SK-N-SH (cell line): ENCODE measurements around the gene NCSTN. TPM values are rescaled to one million over a fixed set of nuclear protein-coding genes. Genes with fewer than 3 reads are reported as not detected.

ENCODE experiments used
- CTCF ChIA-PET: fragments of 300-600, 350-600 bp; formaldehyde crosslinking; extraction: SDS; loops from one replicate; lab custom pipeline; 2021; lab: Yijun Ruan, JAX
- POLR2A ChIA-PET: fragments of 350-600 bp; sonication (Branson Sonifier 250); formaldehyde crosslinking; extraction: SDS; loops from one replicate; lab custom pipeline; 2020; ENCODE audit warnings: antibody characterized with exemption, inconsistent platforms; lab: Yijun Ruan, JAX
- DNase-seq: peaks from one replicate; pipeline ENCODE4 v3.0.0; 2012
- H2AFZ ChIP-seq: fragments of 200-600 bp; sonication (generic); 2 replicates; pipeline ENCODE4 v1.8.1; 2016; ENCODE audit warnings: antibody characterized with exemption, mild to moderate bottlenecking, low read depth
- H3F3A ChIP-seq: fragments of 200-600 bp; sonication (generic); replicated peaks from 2 replicates; pipeline ENCODE3; 2016; ENCODE audit warnings: antibody characterized with exemption, mild to moderate bottlenecking; ENCODE audit not compliant: insufficient read depth
- H3K27ac ChIP-seq, 2 experiments: fragments of 200-500 bp in 1 of 2; fragments of 200-600 bp in 1 of 2; sonication (Bioruptor generic) in 1 of 2; sonication (generic), shearing (Covaris generic) in 1 of 2; 2 replicates each; pipeline versions ENCODE4 v1.5.1 to v1.6.1; 2014 to 2016; ENCODE audit warnings: low read depth in 2 of 2, inconsistent platforms in 1 of 2, low read length in 1 of 2, mild to moderate bottlenecking in 1 of 2, mixed read lengths in 1 of 2
- H3K27me3 ChIP-seq: fragments of 200-600 bp; sonication (generic), shearing (Covaris generic); 2 replicates; pipeline ENCODE4 v1.6.1; 2016; ENCODE audit warnings: mixed run types; ENCODE audit not compliant: insufficient read depth
- H3K36me3 ChIP-seq, 2 experiments: fragments of 200-500 bp in 1 of 2; fragments of 200-600 bp in 1 of 2; sonication (Bioruptor generic) in 1 of 2; sonication (generic) in 1 of 2; replicated peaks in 1 of 2; 2 replicates each; pipeline versions ENCODE3 to v1.5.1; 2014 to 2016; ENCODE audit warnings: low read length in 1 of 2, mild to moderate bottlenecking in 1 of 2; ENCODE audit not compliant: insufficient read depth in 2 of 2, control insufficient read depth in 1 of 2
- H3K4me1 ChIP-seq, 2 experiments: fragments of 200-500 bp in 1 of 2; fragments of 200-600 bp in 1 of 2; sonication (Bioruptor generic) in 1 of 2; sonication (generic), shearing (Covaris generic) in 1 of 2; 2 replicates each; pipeline versions ENCODE4 v1.5.1 to v1.6.1; 2014 to 2016; ENCODE audit warnings: low read depth in 1 of 2, low read length in 1 of 2, mixed run types in 1 of 2; ENCODE audit not compliant: insufficient read depth in 2 of 2, control insufficient read depth in 1 of 2
- H3K4me2 ChIP-seq: fragments of 200-600 bp; sonication (generic), shearing (Covaris generic); 2 replicates; pipeline ENCODE4 v1.6.1; 2017; ENCODE audit warnings: mixed run types
- H3K4me3 ChIP-seq, 2 experiments: fragments of 200-500 bp in 1 of 2; fragments of 200-600 bp in 1 of 2; sonication (Bioruptor generic) in 1 of 2; sonication (generic), shearing (Covaris generic) in 1 of 2; 2 replicates each; pipeline versions ENCODE4 v1.5.1 to v1.8.1; 2014 to 2016; ENCODE audit warnings: low read depth in 2 of 2, inconsistent platforms in 1 of 2, low read length in 1 of 2, mild to moderate bottlenecking in 1 of 2, mixed read lengths in 1 of 2, moderate library complexity in 1 of 2
- H3K79me2 ChIP-seq: fragments of 200-600 bp; sonication (generic); 2 replicates; pipeline ENCODE4 v1.8.1; 2017; ENCODE audit warnings: mild to moderate bottlenecking; ENCODE audit not compliant: insufficient read depth
- H3K9ac ChIP-seq: fragments of 200-600 bp; sonication (generic); 2 replicates; pipeline ENCODE4 v1.6.1; 2017; ENCODE audit warnings: mixed run types
- H3K9me2 ChIP-seq: fragments of 200-600 bp; sonication (generic); 2 replicates; pipeline ENCODE4 v1.6.1; 2017; ENCODE audit warnings: mixed run types
- H3K9me3 ChIP-seq: fragments of 200-600 bp; sonication (generic); 2 replicates; pipeline ENCODE4 v1.6.1; 2017; ENCODE audit warnings: mixed run types, mild to moderate bottlenecking, moderate library complexity
- H4K20me1 ChIP-seq: fragments of 200-600 bp; sonication (generic); 2 replicates; pipeline ENCODE4 v1.6.1; 2017; ENCODE audit warnings: mild to moderate bottlenecking, mixed run types; ENCODE audit not compliant: insufficient read depth
- FOXJ3 ChIP-seq: sonication (generic); formaldehyde crosslinking; IDR thresholded peaks from 2 replicates; pipeline ENCODE4 v1.5.1; 2020; ENCODE audit warnings: mild to moderate bottlenecking, missing genetic modification reagents
- RCOR1 ChIP-seq: fragments of 150-350 bp; IDR thresholded peaks from 2 replicates; pipeline ENCODE4 v1.6.1; 2017; ENCODE audit warnings: antibody characterized with exemption, low read length
- RFX5 ChIP-seq: IDR thresholded peaks from 2 replicates; pipeline ENCODE4 v1.6.1; 2012; ENCODE audit warnings: mild to moderate bottlenecking, improper control_type of control experiment, low read length
- SIN3A ChIP-seq: IDR thresholded peaks from 2 replicates; pipeline ENCODE4 v1.6.1; 2012; ENCODE audit warnings: low read depth, mild to moderate bottlenecking, low read length, moderate library complexity, borderline replicate concordance
- WGBS: methylation state at CpG from one replicate; pipeline ENCODE4 v1.1.6; 2017; ENCODE audit warnings: low lambda C conversion rate; 5-methylcytosine and 5-hydroxymethylcytosine counted together
- polyA plus RNA-seq, 3 experiments: library from polyadenylated mRNA; depleted of rRNA; stranded (reverse); fragments of >200 nt; gene quantifications; 2 replicates each; pipeline ENCODE4 v1.2.3, GENCODE V29; 2012
- TF ChIP-seq, protein P1 (sequence below): IDR thresholded peaks from 2 replicates; pipeline ENCODE4 v1.6.1; 2012; ENCODE audit warnings: mild to moderate bottlenecking, low read depth, low read length, moderate library complexity
- TF ChIP-seq, protein P2 (sequence below): fragments of 150-350 bp; IDR thresholded peaks from 2 replicates; pipeline ENCODE4 v1.6.1; 2016; ENCODE audit warnings: mild to moderate bottlenecking, low read depth, low read length

Gene NCSTN
- polyA plus RNA-seq, 1 of the 3 experiments (the other 2 are of a cell fraction), result 165 TPM

DNA sequence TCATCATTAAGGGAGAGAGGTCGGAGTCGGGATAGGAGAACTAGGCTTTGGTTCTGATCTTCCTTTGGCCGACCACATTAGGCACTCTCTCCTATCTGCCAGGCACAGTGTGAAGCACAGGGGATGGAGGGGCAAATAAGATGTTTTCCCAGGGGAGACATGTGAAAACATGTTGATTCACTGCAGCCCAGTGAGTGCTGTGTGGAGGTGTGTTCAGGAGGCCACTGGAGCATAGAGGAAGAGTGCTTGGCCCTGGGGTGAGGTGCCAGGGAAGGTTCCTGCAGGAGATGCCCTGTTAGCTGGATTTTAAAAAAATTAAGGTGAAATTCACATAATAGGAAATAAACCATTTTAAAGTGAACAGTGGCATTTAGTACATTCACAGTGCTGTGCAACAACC, 60.9 kb downstream of the NCSTN start:
- Histone ChIP-seq H3K9me2 (no peaks in the 10 kb centered on the region), H3K9me3 (no peaks in the 10 kb centered on the region), H3K4me1 (peaks cover 0 to 46% of the 10 kb centered on the region in 2 experiments; a peak in 2 of 4 replicates), H3F3A (no peaks in the 10 kb centered on the region), H3K79me2 (no peaks in the 10 kb centered on the region), H3K36me3 (no peaks in the 10 kb centered on the region), H4K20me1 (no peaks in the 10 kb centered on the region), H3K4me2 (no peak overlapping the region), H3K9ac (no peak overlapping the region), H2AFZ (no peak overlapping the region), H3K4me3 (no peak overlapping the region), H3K27me3 (no peaks in the 10 kb centered on the region), H3K27ac (no peak overlapping the region)
- CTCF ChIA-PET, result no interaction called here
- TF ChIP-seq RFX5, result no peak
- TF ChIP-seq, protein P1, sequence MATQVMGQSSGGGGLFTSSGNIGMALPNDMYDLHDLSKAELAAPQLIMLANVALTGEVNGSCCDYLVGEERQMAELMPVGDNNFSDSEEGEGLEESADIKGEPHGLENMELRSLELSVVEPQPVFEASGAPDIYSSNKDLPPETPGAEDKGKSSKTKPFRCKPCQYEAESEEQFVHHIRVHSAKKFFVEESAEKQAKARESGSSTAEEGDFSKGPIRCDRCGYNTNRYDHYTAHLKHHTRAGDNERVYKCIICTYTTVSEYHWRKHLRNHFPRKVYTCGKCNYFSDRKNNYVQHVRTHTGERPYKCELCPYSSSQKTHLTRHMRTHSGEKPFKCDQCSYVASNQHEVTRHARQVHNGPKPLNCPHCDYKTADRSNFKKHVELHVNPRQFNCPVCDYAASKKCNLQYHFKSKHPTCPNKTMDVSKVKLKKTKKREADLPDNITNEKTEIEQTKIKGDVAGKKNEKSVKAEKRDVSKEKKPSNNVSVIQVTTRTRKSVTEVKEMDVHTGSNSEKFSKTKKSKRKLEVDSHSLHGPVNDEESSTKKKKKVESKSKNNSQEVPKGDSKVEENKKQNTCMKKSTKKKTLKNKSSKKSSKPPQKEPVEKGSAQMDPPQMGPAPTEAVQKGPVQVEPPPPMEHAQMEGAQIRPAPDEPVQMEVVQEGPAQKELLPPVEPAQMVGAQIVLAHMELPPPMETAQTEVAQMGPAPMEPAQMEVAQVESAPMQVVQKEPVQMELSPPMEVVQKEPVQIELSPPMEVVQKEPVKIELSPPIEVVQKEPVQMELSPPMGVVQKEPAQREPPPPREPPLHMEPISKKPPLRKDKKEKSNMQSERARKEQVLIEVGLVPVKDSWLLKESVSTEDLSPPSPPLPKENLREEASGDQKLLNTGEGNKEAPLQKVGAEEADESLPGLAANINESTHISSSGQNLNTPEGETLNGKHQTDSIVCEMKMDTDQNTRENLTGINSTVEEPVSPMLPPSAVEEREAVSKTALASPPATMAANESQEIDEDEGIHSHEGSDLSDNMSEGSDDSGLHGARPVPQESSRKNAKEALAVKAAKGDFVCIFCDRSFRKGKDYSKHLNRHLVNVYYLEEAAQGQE, result no peak
- TF ChIP-seq, protein P2, sequence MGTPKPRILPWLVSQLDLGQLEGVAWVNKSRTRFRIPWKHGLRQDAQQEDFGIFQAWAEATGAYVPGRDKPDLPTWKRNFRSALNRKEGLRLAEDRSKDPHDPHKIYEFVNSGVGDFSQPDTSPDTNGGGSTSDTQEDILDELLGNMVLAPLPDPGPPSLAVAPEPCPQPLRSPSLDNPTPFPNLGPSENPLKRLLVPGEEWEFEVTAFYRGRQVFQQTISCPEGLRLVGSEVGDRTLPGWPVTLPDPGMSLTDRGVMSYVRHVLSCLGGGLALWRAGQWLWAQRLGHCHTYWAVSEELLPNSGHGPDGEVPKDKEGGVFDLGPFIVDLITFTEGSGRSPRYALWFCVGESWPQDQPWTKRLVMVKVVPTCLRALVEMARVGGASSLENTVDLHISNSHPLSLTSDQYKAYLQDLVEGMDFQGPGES, result no peak
- POLR2A ChIA-PET, result no interaction called here
- DNase-seq, result no peak
- 85% methylated on average over 3 of the region's 3 CpGs for WGBS

DNA sequence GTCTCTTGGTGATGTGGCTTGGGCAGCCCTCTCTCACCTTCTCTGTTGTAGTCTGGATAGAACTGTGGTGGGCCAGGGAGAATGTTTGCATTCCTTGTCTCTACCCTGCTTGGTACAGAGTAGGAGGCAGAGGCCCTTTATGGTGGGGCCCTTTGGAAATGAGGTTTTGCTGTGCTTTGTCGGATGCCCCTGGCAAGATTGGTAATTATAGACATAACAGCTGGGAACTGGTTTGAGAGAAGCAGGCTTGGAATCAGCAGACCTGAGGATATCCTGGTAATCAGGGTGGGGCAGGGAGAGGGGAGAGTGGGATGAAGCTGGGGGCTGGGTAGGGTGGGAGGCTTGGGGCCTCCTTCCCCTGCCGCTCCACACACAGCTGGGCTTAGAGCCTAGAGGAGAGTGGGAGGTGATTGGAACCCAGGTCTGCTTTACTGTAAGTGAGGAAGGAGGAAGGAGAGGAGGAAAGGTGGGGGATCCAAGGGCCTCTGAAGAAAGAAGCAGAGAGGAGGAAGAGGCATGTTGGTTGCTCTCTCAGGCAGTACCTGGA, 62.2 kb downstream of the NCSTN start:
- no peak for TF ChIP-seq RCOR1
- TF ChIP-seq FOXJ3 (CRISPR knock-in tag), result no peak
- no peak for TF ChIP-seq SIN3A
- TF ChIP-seq, all 33 proteins: peak for 0
- WGBS, result 97% methylated on average over 2 of the region's 2 CpGs

More for the DNA sequence above, 62.2 kb downstream of the NCSTN start:
- no peak overlapping the region for H2AFZ ChIP-seq
- H4K20me1 ChIP-seq, result no peaks in the 10 kb centered on the region
- H3K79me2 ChIP-seq, result no peaks in the 10 kb centered on the region
- no peaks in the 10 kb centered on the region for H3K27me3 ChIP-seq
- H3K9ac ChIP-seq, result no peak overlapping the region
- peaks cover 0 to 49% of the 10 kb centered on the region in 2 experiments; a peak in 2 of 4 replicates for H3K4me1 ChIP-seq
- H3F3A ChIP-seq, result no peaks in the 10 kb centered on the region
- H3K9me2 ChIP-seq, result no peaks in the 10 kb centered on the region
- no peak overlapping the region for H3K4me3 ChIP-seq
- no peak for DNase-seq
- no peaks in the 10 kb centered on the region for H3K36me3 ChIP-seq
- POLR2A ChIA-PET, result no interaction called here
- H3K4me2 ChIP-seq, result no peak overlapping the region
- H3K9me3 ChIP-seq, result no peaks in the 10 kb centered on the region
- H3K27ac ChIP-seq, result no peak overlapping the region
- CTCF ChIA-PET, result no interaction called here
